Measurements from ENCODE around the gene PSMB5. TPM values are rescaled to one million over a fixed set of nuclear protein-coding genes. Genes with fewer than 3 reads are reported as not detected.

PSMB5 gene
- total and polyA plus RNA-seq, 2 of the 13 experiments (the other 11 are each of a cell fraction or from before 2014, with no cell fraction given), result 705 to 871 TPM

DNA sequence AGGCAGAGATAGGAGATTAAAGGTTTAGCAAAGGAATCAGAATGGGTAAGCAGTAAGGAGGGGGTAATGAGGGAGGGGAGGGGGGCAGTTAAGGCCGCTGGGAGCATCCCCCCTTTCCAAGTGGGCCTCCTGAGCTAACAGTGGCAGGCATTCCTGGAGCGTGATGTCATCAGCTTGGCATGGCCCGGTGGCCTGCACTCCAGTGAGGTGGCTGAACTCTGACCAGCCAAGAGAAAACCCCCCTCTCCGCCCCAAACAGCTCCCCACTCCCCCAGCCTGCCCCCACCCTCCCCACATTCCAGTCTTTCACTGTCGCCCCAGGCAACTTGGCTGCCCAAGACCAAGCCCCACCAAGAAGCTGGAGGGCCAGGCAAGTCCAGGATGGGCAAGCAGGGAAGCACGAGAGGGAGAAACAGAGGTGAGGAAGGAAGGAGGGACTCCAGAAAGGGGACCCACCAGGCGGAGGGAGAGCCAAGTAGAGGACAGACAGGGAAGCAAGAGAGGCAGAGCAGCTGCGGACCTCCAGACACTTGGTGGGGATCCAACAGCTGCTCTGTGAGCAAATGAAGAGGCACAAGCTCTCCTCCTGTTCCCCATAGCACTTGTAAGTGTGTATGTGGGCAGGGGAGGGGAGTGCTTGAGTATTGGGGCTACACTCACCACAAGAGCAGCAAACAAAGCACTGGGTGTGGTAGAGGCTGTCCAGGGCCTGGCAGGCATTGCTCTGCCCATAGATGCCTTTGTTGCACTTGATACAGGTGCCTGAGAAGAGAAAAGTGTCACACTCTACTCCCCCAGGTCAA lies 56.8 kb downstream of the PSMB5 start (continued):
- TF ChIP-seq PTBP1 (IDR thresholded peaks at IDR 0.05; ENCODE audit: low read depth, low read length, poor library complexity, severe bottlenecking) (no peak), SIN3A (IDR thresholded peaks at IDR 0.05; ENCODE audit: borderline replicate concordance, low read depth, low read length) (no peak), ZNF263 (CRISPR knock-in tag; IDR thresholded peaks at IDR 0.05) (no peak), ZNF746 (CRISPR knock-in tag; IDR thresholded peaks at IDR 0.05) (no peak), ZSCAN30 (CRISPR knock-in tag; IDR thresholded peaks at IDR 0.05) (no peak), ETV5 (CRISPR knock-in tag; IDR thresholded peaks at IDR 0.05; ENCODE audit: borderline replicate concordance) (peak; percentile 79)
- TF ChIP-seq, protein P1, sequence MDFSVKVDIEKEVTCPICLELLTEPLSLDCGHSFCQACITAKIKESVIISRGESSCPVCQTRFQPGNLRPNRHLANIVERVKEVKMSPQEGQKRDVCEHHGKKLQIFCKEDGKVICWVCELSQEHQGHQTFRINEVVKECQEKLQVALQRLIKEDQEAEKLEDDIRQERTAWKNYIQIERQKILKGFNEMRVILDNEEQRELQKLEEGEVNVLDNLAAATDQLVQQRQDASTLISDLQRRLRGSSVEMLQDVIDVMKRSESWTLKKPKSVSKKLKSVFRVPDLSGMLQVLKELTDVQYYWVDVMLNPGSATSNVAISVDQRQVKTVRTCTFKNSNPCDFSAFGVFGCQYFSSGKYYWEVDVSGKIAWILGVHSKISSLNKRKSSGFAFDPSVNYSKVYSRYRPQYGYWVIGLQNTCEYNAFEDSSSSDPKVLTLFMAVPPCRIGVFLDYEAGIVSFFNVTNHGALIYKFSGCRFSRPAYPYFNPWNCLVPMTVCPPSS (IDR thresholded peaks at IDR 0.05), result no peak
- TF ChIP-seq, protein P2, sequence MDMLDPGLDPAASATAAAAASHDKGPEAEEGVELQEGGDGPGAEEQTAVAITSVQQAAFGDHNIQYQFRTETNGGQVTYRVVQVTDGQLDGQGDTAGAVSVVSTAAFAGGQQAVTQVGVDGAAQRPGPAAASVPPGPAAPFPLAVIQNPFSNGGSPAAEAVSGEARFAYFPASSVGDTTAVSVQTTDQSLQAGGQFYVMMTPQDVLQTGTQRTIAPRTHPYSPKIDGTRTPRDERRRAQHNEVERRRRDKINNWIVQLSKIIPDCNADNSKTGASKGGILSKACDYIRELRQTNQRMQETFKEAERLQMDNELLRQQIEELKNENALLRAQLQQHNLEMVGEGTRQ (IDR thresholded peaks at IDR 0.05; ENCODE audit: low read depth, low read length), result peak; percentile 1; the same call in 1 of the 2 replicates
- TF ChIP-seq, protein P2 (CRISPR knock-in tag; IDR thresholded peaks at IDR 0.05; ENCODE audit: borderline replicate concordance), result no peak
- TF ChIP-seq, protein P3, sequence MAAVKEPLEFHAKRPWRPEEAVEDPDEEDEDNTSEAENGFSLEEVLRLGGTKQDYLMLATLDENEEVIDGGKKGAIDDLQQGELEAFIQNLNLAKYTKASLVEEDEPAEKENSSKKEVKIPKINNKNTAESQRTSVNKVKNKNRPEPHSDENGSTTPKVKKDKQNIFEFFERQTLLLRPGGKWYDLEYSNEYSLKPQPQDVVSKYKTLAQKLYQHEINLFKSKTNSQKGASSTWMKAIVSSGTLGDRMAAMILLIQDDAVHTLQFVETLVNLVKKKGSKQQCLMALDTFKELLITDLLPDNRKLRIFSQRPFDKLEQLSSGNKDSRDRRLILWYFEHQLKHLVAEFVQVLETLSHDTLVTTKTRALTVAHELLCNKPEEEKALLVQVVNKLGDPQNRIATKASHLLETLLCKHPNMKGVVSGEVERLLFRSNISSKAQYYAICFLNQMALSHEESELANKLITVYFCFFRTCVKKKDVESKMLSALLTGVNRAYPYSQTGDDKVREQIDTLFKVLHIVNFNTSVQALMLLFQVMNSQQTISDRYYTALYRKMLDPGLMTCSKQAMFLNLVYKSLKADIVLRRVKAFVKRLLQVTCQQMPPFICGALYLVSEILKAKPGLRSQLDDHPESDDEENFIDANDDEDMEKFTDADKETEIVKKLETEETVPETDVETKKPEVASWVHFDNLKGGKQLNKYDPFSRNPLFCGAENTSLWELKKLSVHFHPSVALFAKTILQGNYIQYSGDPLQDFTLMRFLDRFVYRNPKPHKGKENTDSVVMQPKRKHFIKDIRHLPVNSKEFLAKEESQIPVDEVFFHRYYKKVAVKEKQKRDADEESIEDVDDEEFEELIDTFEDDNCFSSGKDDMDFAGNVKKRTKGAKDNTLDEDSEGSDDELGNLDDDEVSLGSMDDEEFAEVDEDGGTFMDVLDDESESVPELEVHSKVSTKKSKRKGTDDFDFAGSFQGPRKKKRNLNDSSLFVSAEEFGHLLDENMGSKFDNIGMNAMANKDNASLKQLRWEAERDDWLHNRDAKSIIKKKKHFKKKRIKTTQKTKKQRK (IDR thresholded peaks at IDR 0.05; ENCODE audit: low read length), result no peak
- TF ChIP-seq, protein P4, sequence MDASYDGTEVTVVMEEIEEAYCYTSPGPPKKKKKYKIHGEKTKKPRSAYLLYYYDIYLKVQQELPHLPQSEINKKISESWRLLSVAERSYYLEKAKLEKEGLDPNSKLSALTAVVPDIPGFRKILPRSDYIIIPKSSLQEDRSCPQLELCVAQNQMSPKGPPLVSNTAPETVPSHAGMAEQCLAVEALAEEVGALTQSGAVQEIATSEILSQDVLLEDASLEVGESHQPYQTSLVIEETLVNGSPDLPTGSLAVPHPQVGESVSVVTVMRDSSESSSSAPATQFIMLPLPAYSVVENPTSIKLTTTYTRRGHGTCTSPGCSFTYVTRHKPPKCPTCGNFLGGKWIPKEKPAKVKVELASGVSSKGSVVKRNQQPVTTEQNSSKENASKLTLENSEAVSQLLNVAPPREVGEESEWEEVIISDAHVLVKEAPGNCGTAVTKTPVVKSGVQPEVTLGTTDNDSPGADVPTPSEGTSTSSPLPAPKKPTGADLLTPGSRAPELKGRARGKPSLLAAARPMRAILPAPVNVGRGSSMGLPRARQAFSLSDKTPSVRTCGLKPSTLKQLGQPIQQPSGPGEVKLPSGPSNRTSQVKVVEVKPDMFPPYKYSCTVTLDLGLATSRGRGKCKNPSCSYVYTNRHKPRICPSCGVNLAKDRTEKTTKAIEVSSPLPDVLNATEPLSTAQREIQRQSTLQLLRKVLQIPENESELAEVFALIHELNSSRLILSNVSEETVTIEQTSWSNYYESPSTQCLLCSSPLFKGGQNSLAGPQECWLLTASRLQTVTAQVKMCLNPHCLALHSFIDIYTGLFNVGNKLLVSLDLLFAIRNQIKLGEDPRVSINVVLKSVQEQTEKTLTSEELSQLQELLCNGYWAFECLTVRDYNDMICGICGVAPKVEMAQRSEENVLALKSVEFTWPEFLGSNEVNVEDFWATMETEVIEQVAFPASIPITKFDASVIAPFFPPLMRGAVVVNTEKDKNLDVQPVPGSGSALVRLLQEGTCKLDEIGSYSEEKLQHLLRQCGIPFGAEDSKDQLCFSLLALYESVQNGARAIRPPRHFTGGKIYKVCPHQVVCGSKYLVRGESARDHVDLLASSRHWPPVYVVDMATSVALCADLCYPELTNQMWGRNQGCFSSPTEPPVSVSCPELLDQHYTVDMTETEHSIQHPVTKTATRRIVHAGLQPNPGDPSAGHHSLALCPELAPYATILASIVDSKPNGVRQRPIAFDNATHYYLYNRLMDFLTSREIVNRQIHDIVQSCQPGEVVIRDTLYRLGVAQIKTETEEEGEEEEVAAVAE (CRISPR knock-in tag; IDR thresholded peaks at IDR 0.05; ENCODE audit: borderline replicate concordance), result peak; percentile 64
- TF ChIP-seq, protein P5, sequence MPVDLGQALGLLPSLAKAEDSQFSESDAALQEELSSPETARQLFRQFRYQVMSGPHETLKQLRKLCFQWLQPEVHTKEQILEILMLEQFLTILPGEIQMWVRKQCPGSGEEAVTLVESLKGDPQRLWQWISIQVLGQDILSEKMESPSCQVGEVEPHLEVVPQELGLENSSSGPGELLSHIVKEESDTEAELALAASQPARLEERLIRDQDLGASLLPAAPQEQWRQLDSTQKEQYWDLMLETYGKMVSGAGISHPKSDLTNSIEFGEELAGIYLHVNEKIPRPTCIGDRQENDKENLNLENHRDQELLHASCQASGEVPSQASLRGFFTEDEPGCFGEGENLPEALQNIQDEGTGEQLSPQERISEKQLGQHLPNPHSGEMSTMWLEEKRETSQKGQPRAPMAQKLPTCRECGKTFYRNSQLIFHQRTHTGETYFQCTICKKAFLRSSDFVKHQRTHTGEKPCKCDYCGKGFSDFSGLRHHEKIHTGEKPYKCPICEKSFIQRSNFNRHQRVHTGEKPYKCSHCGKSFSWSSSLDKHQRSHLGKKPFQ (CRISPR knock-in tag; IDR thresholded peaks at IDR 0.05; ENCODE audit: insufficient replicate concordance), result no peak
- TF ChIP-seq, protein P6, sequence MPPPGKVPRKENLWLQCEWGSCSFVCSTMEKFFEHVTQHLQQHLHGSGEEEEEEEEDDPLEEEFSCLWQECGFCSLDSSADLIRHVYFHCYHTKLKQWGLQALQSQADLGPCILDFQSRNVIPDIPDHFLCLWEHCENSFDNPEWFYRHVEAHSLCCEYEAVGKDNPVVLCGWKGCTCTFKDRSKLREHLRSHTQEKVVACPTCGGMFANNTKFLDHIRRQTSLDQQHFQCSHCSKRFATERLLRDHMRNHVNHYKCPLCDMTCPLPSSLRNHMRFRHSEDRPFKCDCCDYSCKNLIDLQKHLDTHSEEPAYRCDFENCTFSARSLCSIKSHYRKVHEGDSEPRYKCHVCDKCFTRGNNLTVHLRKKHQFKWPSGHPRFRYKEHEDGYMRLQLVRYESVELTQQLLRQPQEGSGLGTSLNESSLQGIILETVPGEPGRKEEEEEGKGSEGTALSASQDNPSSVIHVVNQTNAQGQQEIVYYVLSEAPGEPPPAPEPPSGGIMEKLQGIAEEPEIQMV (CRISPR knock-in tag; IDR thresholded peaks at IDR 0.05; ENCODE audit: low read depth), result peak; percentile 78
